ENCODE results near the gene EBNA1BP2. TPM values are rescaled to one million over a fixed set of nuclear protein-coding genes. Genes with fewer than 3 reads are reported as not detected.

EBNA1BP2 gene
- total RNA-seq, 4 donors from 2014 or later: 41.7 to 60.9 (median 51.7) TPM

DNA sequence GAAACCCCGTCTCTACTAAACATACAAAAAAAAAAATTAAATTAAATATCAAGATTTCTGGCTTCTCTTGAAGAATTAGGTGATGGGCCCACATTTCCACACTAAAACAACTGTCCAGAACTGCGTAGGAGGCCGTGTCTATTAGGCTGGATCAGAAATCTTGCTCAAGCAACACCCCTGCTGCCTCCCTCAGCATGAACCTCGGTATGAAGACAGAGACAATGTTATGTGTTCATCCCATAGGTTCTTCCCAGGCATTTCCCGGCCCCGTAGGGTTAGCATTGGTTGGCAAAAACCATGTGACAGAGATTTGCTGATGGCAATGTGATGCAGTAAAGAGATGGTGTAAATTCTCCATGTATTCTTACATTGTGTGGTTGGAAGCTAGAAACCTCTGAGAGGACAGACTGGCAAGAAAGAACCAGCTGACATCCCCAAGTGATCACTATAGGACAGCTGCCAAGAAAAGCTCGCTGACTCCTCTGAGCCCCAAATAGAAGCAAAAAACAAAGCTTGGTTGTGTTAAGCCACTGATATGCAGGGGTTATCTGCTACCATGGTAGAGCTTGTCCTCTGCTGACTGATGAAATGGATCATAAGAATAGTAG, 34.5 kb downstream of the EBNA1BP2 start:
- Histone ChIP-seq H3K27ac (no peak overlapping the region), H3K27me3 (peaks cover 15% of the 10 kb centered on the region), H3K36me3 (no peaks in the 10 kb centered on the region), H3K4me3 (no peak overlapping the region), H3K4me1 (no peaks in the 10 kb centered on the region), H3K9me3 (peaks cover 0 to 10% (median 0%) of the 10 kb centered on the region in 3 donors)
- TF ChIP-seq, protein P1, sequence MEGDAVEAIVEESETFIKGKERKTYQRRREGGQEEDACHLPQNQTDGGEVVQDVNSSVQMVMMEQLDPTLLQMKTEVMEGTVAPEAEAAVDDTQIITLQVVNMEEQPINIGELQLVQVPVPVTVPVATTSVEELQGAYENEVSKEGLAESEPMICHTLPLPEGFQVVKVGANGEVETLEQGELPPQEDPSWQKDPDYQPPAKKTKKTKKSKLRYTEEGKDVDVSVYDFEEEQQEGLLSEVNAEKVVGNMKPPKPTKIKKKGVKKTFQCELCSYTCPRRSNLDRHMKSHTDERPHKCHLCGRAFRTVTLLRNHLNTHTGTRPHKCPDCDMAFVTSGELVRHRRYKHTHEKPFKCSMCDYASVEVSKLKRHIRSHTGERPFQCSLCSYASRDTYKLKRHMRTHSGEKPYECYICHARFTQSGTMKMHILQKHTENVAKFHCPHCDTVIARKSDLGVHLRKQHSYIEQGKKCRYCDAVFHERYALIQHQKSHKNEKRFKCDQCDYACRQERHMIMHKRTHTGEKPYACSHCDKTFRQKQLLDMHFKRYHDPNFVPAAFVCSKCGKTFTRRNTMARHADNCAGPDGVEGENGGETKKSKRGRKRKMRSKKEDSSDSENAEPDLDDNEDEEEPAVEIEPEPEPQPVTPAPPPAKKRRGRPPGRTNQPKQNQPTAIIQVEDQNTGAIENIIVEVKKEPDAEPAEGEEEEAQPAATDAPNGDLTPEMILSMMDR (IDR thresholded peaks at IDR 0.05): no peak
- TF ChIP-seq POLR2A (IDR thresholded peaks at IDR 0.05): no peak
- TF ChIP-seq POLR2AphosphoS5 (IDR thresholded peaks at IDR 0.05): no peak
- no peak for TF ChIP-seq EP300 (IDR thresholded peaks at IDR 0.05)
- no peak for ATAC-seq
- WGBS, 2 donors (ENCODE audit: low coverage in 1 of 2): 71 to 84% methylated on average over 5 to 6 of the region's 7 CpGs

DNA sequence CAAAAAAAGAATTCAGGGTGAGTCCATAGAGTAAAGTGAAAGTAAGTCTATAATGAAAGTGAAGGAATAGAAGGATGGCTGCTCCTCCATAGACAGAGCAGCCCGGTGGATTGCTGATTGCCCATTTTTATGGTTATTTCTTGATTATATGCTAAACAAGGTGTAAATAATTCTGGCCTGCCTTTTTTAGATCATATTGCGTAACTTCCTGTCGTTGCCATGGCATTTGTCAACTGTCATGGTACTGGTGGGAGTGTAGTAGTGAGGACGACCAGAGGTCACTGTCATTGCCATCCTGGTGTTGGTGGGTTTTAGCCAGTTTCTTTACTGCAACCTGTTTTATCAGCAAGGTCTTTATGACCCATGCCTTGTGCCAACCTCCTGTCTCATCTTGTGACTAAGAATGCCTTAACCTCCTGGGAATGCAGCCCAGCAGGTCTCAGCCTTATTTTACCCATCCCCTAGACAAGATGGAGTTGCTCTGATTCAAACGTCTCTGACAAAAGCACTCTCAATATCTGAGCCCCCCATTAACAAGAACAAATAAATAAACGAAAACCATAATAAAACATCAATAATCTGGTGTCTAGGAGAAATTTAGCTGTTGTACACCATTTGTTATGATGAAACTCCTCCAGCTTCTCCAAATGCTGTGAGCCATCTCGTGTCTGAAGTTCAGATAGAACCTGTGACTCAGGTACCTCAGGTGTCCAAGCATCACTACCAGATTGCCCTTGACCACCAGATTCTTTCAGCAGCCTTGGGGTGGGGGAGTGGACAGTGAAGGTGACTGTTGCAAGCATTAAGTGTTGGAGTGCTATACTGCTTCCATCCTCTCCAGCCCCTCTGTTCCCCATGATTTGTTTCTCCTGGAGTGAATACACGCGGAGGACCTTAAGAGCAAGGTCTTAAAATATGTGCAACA, 36.0 kb downstream of the EBNA1BP2 start:
- TF ChIP-seq POLR2AphosphoS5 (IDR thresholded peaks at IDR 0.05): no peak
- TF ChIP-seq EP300 (IDR thresholded peaks at IDR 0.05): no peak
- TF ChIP-seq, protein P1 (IDR thresholded peaks at IDR 0.05): no peak
- no peak for TF ChIP-seq POLR2A (IDR thresholded peaks at IDR 0.05)
- Histone ChIP-seq H3K4me3 (no peak overlapping the region), H3K36me3 (no peaks in the 10 kb centered on the region), H3K27ac (no peak overlapping the region), H3K9me3 (peaks cover 0 to 10% (median 0%) of the 10 kb centered on the region in 3 donors), H3K27me3 (peaks cover 18% of the 10 kb centered on the region), H3K4me1 (no peaks in the 10 kb centered on the region)
- ATAC-seq: no peak
- 68 to 77% methylated on average over 3 to 9 of the region's 9 CpGs for WGBS, 2 donors (ENCODE audit: low coverage in 1 of 2)

DNA sequence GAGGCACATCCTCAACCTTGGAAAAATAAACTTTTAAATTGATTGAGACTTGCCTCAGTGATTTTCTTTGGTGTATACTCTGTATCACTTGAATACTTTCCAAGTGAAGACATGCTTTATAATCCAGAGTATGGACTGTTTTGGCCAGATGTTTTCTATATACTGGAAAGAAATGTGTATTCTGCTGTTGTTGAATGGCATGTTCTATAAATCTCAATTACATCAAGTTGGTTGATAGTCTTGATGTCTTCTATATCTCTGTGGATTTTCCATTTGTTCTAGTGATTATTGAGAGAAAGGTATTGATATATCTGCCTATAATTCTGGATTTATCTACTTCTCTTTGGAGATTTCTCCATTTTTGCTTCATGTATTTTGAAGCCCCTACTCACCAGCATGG, 37.5 kb downstream of the EBNA1BP2 start:
- Histone ChIP-seq H3K9me3 (peaks cover 0 to 3% (median 0%) of the 10 kb centered on the region in 3 donors), H3K4me1 (no peaks in the 10 kb centered on the region), H3K36me3 (no peaks in the 10 kb centered on the region), H3K27me3 (peaks cover 25% of the 10 kb centered on the region), H3K4me3 (no peak overlapping the region), H3K27ac (no peak overlapping the region)
- TF ChIP-seq POLR2AphosphoS5 (IDR thresholded peaks at IDR 0.05): no peak
- ATAC-seq: no peak

DNA sequence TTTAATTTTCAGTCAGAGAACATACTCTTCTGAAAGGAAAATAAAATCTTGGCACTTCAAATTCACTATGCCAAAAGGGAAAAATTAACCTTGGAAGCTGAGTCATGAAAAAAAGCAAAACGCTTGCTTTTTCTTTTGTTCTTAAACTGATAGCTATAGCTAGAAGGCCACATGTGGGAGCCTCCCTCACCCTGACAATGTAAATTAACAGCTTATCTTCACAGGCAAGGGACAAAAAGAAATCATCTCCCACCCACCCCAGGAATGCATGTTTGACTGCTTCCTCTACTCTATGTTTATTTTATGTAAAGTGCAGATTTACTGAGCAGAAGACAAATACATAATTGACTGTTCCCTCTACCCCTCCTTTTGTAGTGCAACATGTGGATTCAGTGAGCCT, 38.0 kb downstream of the EBNA1BP2 start:
- Histone ChIP-seq H3K36me3 (no peaks in the 10 kb centered on the region), H3K9me3 (no peaks in the 10 kb centered on the region), H3K4me3 (no peak overlapping the region), H3K27me3 (peaks cover 30% of the 10 kb centered on the region), H3K27ac (no peak overlapping the region), H3K4me1 (no peaks in the 10 kb centered on the region)
- ATAC-seq: no peak
- TF ChIP-seq, protein P1 (IDR thresholded peaks at IDR 0.05): no peak
- TF ChIP-seq POLR2AphosphoS5 (IDR thresholded peaks at IDR 0.05) (no peak), POLR2A (IDR thresholded peaks at IDR 0.05) (no peak), EP300 (IDR thresholded peaks at IDR 0.05) (no peak)
- WGBS, 2 donors (ENCODE audit: low coverage in 1 of 2): 20 to 24% methylated on average over 1 of the region's 1 CpG

DNA sequence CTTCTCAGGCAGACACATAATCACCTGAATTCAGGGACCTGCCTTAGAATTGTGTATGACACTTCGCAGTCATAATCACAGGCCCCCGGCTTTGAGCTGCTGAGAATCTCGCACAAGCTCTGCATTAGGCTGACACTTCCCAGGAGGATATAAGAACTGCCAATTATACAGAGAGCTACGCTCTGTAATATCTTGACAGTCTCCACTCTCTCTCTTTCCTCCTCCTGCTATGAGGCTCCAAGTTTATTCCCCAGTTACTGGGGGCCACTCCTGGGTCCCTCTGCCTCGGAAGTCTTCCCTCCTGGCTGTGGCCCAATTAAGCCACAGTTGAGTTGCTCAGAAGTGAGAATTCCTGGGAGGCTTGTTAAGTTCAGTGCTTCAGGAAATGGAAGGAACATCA, 42.7 kb downstream of the EBNA1BP2 start:
- Histone ChIP-seq H3K9me3 (no peaks in the 10 kb centered on the region), H3K27ac (no peak overlapping the region), H3K4me3 (no peak overlapping the region), H3K27me3 (peaks cover 21% of the 10 kb centered on the region), H3K4me1 (no peaks in the 10 kb centered on the region), H3K36me3 (no peaks in the 10 kb centered on the region)
- WGBS, 2 donors (ENCODE audit: low coverage in 1 of 2): 41 to 63% methylated on average over 4 to 5 of the region's 5 CpGs
- no peak for TF ChIP-seq POLR2AphosphoS5 (IDR thresholded peaks at IDR 0.05)
- TF ChIP-seq, protein P1 (IDR thresholded peaks at IDR 0.05): no peak
- no peak for TF ChIP-seq EP300 (IDR thresholded peaks at IDR 0.05)
- no peak for TF ChIP-seq POLR2A (IDR thresholded peaks at IDR 0.05)
- ATAC-seq: no peak
